K562 (cell line): Measurements from ENCODE around the gene SDHAF1. TPM values are rescaled to one million over a fixed set of nuclear protein-coding genes. Genes with fewer than 3 reads are reported as not detected.
A peak's percentile ranks its signal among the peaks of the same experiment; 100 is the strongest.

Experiments used
- ATAC-seq: fragments of 200-7000 bp; cut with Tn5 transposase; 3 replicates; pipeline ENCODE4 v1.9.1; 2020; ENCODE audit warnings: moderate library complexity
- BruUV-seq: library from RNA; stranded (reverse); fragments of 400-500 nt; replicated peaks from 2 replicates; lab custom pipeline; 2021; lab: Mats Ljungman, UMichigan
- CTCF ChIA-PET: fragments of 300-600 bp; formaldehyde crosslinking; extraction: SDS; loops from one replicate; lab custom pipeline; 2021; ENCODE audit warnings: low intra/inter-chr PET ratio; lab: Yijun Ruan, JAX
- POLR2A ChIA-PET: fragments of 300-600, 350-650 bp; sonication (Branson Sonifier 250); formaldehyde crosslinking; extraction: SDS; loops from one replicate; lab custom pipeline; 2021; ENCODE audit warnings: antibody characterized with exemption, inconsistent platforms; lab: Yijun Ruan, JAX
- DNase-seq, 4 experiments: peaks; one replicate each; pipeline versions ENCODE4 v3.0.0 to v3.0.0-alpha.2; 2011 to 2018; ENCODE audit warnings: low spot score in 3 of 4, mixed read lengths in 3 of 4; ENCODE audit errors: extremely low read depth in 1 of 4
- FAIRE-seq: peaks from 2 replicates; lab custom pipeline; 2011; peaks lifted over from hg19 to GRCh38; lab: Jason Lieb, UNC
- H2AFZ ChIP-seq: 2 replicates; pipeline ENCODE4 v1.6.0; 2011; ENCODE audit warnings: low read depth, low read length, control low read depth, inconsistent platforms
- H3K27ac ChIP-seq: fragments of 200-600 bp; 3 replicates; pipeline ENCODE4 v1.8.0; 2011; ENCODE audit warnings: low read depth, mild to moderate bottlenecking, control low read depth, inconsistent platforms, low read length, moderate library complexity, mixed read lengths; ENCODE audit errors: extremely low read depth
- H3K27me3 ChIP-seq, 2 experiments: fragments of 300-600 bp in 1 of 2; 2 replicates in 1 of 2; 3 replicates in 1 of 2; pipeline versions ENCODE4 v1.6.0 to v1.8.0; 2011; ENCODE audit warnings: inconsistent platforms in 2 of 2, low read length in 2 of 2, mild to moderate bottlenecking in 1 of 2, mixed read lengths in 1 of 2, moderate library complexity in 1 of 2; ENCODE audit not compliant: control insufficient read depth in 2 of 2, insufficient read depth in 2 of 2
- H3K36me3 ChIP-seq: fragments of 300-600 bp; 3 replicates; pipeline ENCODE4 v1.8.0; 2011; ENCODE audit warnings: mild to moderate bottlenecking, low read length, inconsistent platforms; ENCODE audit not compliant: control insufficient read depth, insufficient read depth
- H3K4me1 ChIP-seq, 2 experiments: fragments of 200-600 bp in 1 of 2; replicated peaks in 1 of 2; 2 replicates in 1 of 2; 3 replicates in 1 of 2; pipeline versions ENCODE4 v1.5.1 to v1.8.0; 2011; ENCODE audit warnings: inconsistent platforms in 2 of 2, low read length in 2 of 2, mild to moderate bottlenecking in 1 of 2, mixed read lengths in 1 of 2, moderate library complexity in 1 of 2; ENCODE audit not compliant: control insufficient read depth in 2 of 2, insufficient read depth in 2 of 2
- H3K4me2 ChIP-seq: 2 replicates; pipeline ENCODE4 v1.6.1; 2011; ENCODE audit warnings: low read length, control low read depth, inconsistent platforms, mixed read lengths; ENCODE audit not compliant: insufficient read depth
- H3K4me3 ChIP-seq: fragments of 200-600 bp; sonication (generic), shearing (Covaris generic); 2 replicates; pipeline ENCODE4 v1.5.1; 2016; ENCODE audit warnings: control low read depth, inconsistent platforms
- H3K79me2 ChIP-seq: fragments of 200-600 bp; 3 replicates; pipeline ENCODE4 v1.8.0; 2011; ENCODE audit warnings: low read length, inconsistent platforms; ENCODE audit not compliant: control insufficient read depth, insufficient read depth
- H3K9ac ChIP-seq, 2 experiments: 2 replicates each; pipeline versions ENCODE4 v1.6.0 to v1.6.1; 2011; ENCODE audit warnings: low read depth in 2 of 2, low read length in 2 of 2, control low read depth in 1 of 2, inconsistent platforms in 1 of 2, mild to moderate bottlenecking in 1 of 2, mixed read lengths in 1 of 2; ENCODE audit not compliant: insufficient read depth in 1 of 2
- H3K9me1 ChIP-seq: one replicate; pipeline ENCODE4 v1.6.0; 2011; ENCODE audit warnings: inconsistent platforms, mild to moderate bottlenecking, low read length, moderate library complexity; ENCODE audit not compliant: control insufficient read depth, insufficient read depth
- H3K9me3 ChIP-seq: replicated peaks from 2 replicates; pipeline ENCODE4 v1.5.1; 2011; ENCODE audit warnings: low read depth, low read length, inconsistent platforms; ENCODE audit not compliant: control insufficient read depth, insufficient read depth
- H4K20me1 ChIP-seq: replicated peaks from 2 replicates; pipeline ENCODE4 v1.6.1; 2011; ENCODE audit warnings: low read length, inconsistent platforms, mixed read lengths; ENCODE audit not compliant: control insufficient read depth, insufficient read depth
- ARID4B ChIP-seq: sonication (generic); formaldehyde crosslinking; IDR thresholded peaks from 2 replicates; pipeline ENCODE4 v1.8.0; 2022; ENCODE audit warnings: mild to moderate bottlenecking, missing genetic modification reagents
- CAMTA2 ChIP-seq: fragments of 250-450 bp; sonication (Bioruptor Pico); conservative IDR thresholded peaks from 2 replicates; pipeline ENCODE4 v1.5.1; 2022
- DIDO1 ChIP-seq: fragments of 450-650 bp; IDR thresholded peaks from 2 replicates; pipeline ENCODE4 v1.6.1; 2016; ENCODE audit warnings: low read depth, missing biosample characterization, missing genetic modification characterization
- EP400 ChIP-seq: fragments of 450-650 bp; IDR thresholded peaks from 2 replicates; pipeline ENCODE4 v1.6.1; 2017; ENCODE audit warnings: antibody characterized with exemption, mild to moderate bottlenecking, moderate library complexity
- HDAC8 ChIP-seq: fragments of 450-650 bp; IDR thresholded peaks from 2 replicates; pipeline ENCODE4 v1.6.1; 2016; ENCODE audit warnings: mild to moderate bottlenecking, missing genetic modification characterization, moderate library complexity, missing compliant biosample characterization
- IRF2 ChIP-seq: sonication (generic); formaldehyde crosslinking; IDR thresholded peaks from 2 replicates; pipeline ENCODE4 v1.8.1; 2022; ENCODE audit warnings: mild to moderate bottlenecking, missing genetic modification reagents
- LCOR ChIP-seq: sonication (generic); formaldehyde crosslinking; IDR thresholded peaks from 2 replicates; pipeline ENCODE4 v1.8.0; 2022; ENCODE audit warnings: mild to moderate bottlenecking, missing genetic modification reagents
- NCOA6 ChIP-seq: fragments of 450-650 bp; IDR thresholded peaks from 2 replicates; pipeline ENCODE4 v1.6.1; 2017; ENCODE audit warnings: mild to moderate bottlenecking
- PPARD ChIP-seq: fragments of 250-450 bp; sonication (Bioruptor Pico); IDR thresholded peaks from 2 replicates; pipeline ENCODE4 v1.8.0; 2022; ENCODE audit warnings: inconsistent platforms, mild to moderate bottlenecking, moderate library complexity
- RBM39 ChIP-seq: fragments of 200-400 bp; formaldehyde crosslinking; optimal IDR thresholded peaks from 2 replicates; pipeline ENCODE3; 2018; ENCODE audit warnings: low read depth, low read length
- RNF2 ChIP-seq: sonication (generic); IDR thresholded peaks from 2 replicates; pipeline ENCODE4 v1.6.1; 2016
- STAT5B ChIP-seq: fragments of 250-450 bp; sonication (Bioruptor Pico); IDR thresholded peaks from 2 replicates; pipeline ENCODE4 v1.8.0; 2021; ENCODE audit warnings: mild to moderate bottlenecking, inconsistent platforms
- ZBTB2 ChIP-seq: fragments of 450-650 bp; IDR thresholded peaks from 2 replicates; pipeline ENCODE4 v1.6.1; 2016; ENCODE audit warnings: antibody characterized with exemption
- ZFP36 ChIP-seq: fragments of 150-350 bp; IDR thresholded peaks from 2 replicates; pipeline ENCODE4 v1.6.1; 2018; ENCODE audit warnings: low read length, low read depth; ENCODE audit not compliant: partially characterized antibody
- ZNF184 ChIP-seq: sonication (generic); formaldehyde crosslinking; IDR thresholded peaks from 2 replicates; pipeline ENCODE4 v1.5.0; 2020; ENCODE audit warnings: missing genetic modification reagents
- ZNF232 ChIP-seq: sonication (generic); formaldehyde crosslinking; IDR thresholded peaks from 2 replicates; pipeline ENCODE4 v1.8.0; 2022; ENCODE audit warnings: mild to moderate bottlenecking, missing genetic modification reagents
- ZNF589 ChIP-seq: fragments of 200-800 bp; sonication (Bioruptor generic); IDR thresholded peaks from 2 replicates; pipeline ENCODE4 v1.6.1; 2016; ENCODE audit warnings: low read depth, missing genetic modification characterization, missing compliant biosample characterization
- ZNF76 ChIP-seq: fragments of 250-450 bp; sonication (Bioruptor Pico); IDR thresholded peaks from 2 replicates; pipeline ENCODE4 v1.4.0; 2020; ENCODE audit warnings: mild to moderate bottlenecking, moderate library complexity, borderline replicate concordance
- WGBS: fragments of 100-300 bp; shearing (Covaris generic); methylation state at CpG from one replicate; pipeline ENCODE4 v1.1.6; 2016; ENCODE audit warnings: low coverage, mixed read lengths; ENCODE audit not compliant: insufficient coverage; ENCODE audit errors: missing lambda C conversion rate; 5-methylcytosine and 5-hydroxymethylcytosine counted together
- in situ Hi-C: fragments of 300-500 bp; cut with MboI; formaldehyde crosslinking; loops from 4 replicates; pipeline ENCODE4 v1.15.0; 2018; ENCODE audit warnings: inconsistent platforms, mixed read lengths
- intact Hi-C: fragments of 100-400 bp; cut with micrococcal nuclease; formaldehyde crosslinking; loops from 2 replicates; pipeline ENCODE4 v1.14.2; 2022
- polyA plus RNA-seq, 8 experiments: library from polyadenylated mRNA; depleted of rRNA in 4 of 8; stranded (reverse) in 5 of 8; unstranded in 3 of 8; fragments of >200 nt; fragmentation: Nextera tagmentation in 2 of 8; fragmentation: Illumina TruSeq in 1 of 8; extraction: Ambion mirVana in 2 of 8; extraction: Trizol in 1 of 8; gene quantifications; 2 replicates each; pipeline versions ENCODE4 v1.2.1 to v1.2.3, GENCODE V29; 2011 to 2014; ENCODE audit warnings: inconsistent platforms in 1 of 8, missing spikeins in 1 of 8
- total RNA-seq, 7 experiments: library from RNA; depleted of rRNA in 6 of 7; stranded (reverse); fragments of >200 nt in 6 of 7; fragmentation: Illumina TruSeq in 2 of 7; extraction: Trizol in 2 of 7; gene quantifications; 2 replicates each; pipeline versions ENCODE4 v1.2.1 to v1.2.3, GENCODE V29; 2011 to 2021; ENCODE audit warnings: low replicate concordance in 1 of 7
- TF ChIP-seq, protein P1 (sequence below), 3 experiments: fragments of 200-800 bp in 1 of 3; sonication (Bioruptor generic) in 1 of 3; sonication (generic) in 1 of 3; formaldehyde crosslinking in 1 of 3; IDR thresholded peaks; 2 replicates each; pipeline versions ENCODE4 v1.6.1 to v1.8.0; 2016 to 2022; ENCODE audit warnings: mild to moderate bottlenecking in 2 of 3, missing compliant biosample characterization in 2 of 3, missing genetic modification characterization in 2 of 3, missing genetic modification reagents in 1 of 3

Gene SDHAF1
- total and polyA plus RNA-seq, 9 of the 15 experiments (the other 6 are each of a cell fraction or from before 2014, with no cell fraction given) = 0.42 to 55.7 (median 18.8) TPM

DNA sequence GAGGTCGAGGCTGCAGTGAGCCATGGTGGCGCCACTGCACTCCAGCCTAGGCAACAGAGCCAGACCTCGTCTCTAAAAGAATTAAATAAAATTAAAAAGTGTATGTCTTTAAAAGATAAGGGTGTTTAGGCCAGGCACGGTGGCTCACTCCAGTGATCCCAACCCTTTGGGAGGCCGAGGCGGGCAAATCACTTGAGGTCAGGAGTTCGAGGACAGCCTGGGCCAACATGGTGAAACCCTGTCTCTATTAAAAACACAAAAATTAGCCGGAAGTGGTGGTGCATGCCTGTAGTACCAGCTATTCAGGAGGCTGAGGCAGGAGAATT lies 7.5 kb upstream of the SDHAF1 start:
- 9% methylated on average over 8 of the region's 8 CpGs for WGBS
- CTCF ChIA-PET = no interaction called here
- TF ChIP-seq HDAC8 (tag) (no peak), ZNF589 (CRISPR knock-in tag) (no peak), DIDO1 (tag) (no peak), PPARD (CRISPR knock-in tag) (no peak), CAMTA2 (CRISPR knock-in tag) (no peak), ARID4B (CRISPR knock-in tag) (no peak), RNF2 (no peak), NCOA6 (no peak), RBM39 (no peak), EP400 (no peak), IRF2 (no peak), ZNF76 (CRISPR knock-in tag) (no peak), LCOR (no peak), STAT5B (no peak), ZBTB2 (no peak), ZFP36 (no peak), ZNF232 (CRISPR knock-in tag) (no peak), ZNF184 (CRISPR knock-in tag) (no peak)
- TF ChIP-seq, protein P1, sequence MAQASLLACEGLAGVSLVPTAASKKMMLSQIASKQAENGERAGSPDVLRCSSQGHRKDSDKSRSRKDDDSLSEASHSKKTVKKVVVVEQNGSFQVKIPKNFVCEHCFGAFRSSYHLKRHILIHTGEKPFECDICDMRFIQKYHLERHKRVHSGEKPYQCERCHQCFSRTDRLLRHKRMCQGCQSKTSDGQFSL (CRISPR knock-in tag; IDR thresholded peaks at IDR 0.05) = no peak
- TF ChIP-seq, protein P1 (tag; IDR thresholded peaks at IDR 0.05) = no peak

More for the DNA sequence above, 7.5 kb upstream of the SDHAF1 start:
- no TSS peak for BruUV-seq
- no peaks in the 10 kb centered on the region for H3K36me3 ChIP-seq
- DNase-seq (peak in 1 of 4 experiments; percentile 19), ATAC-seq (no peak), FAIRE-seq (no peak)
- in situ Hi-C loops = no loop called here
- POLR2A ChIA-PET = no interaction called here
- H3K79me2 ChIP-seq = no peaks in the 10 kb centered on the region
- H3K4me2 ChIP-seq = no peak overlapping the region
- H3K9me3 ChIP-seq = peaks cover 3% of the 10 kb centered on the region
- intact Hi-C loops = no loop called here
- no peak overlapping the region for H2AFZ ChIP-seq
- H3K27ac ChIP-seq = no peak overlapping the region
- peak overlapping the region in 1 of 2 experiments; percentile 78; a peak in 2 of 4 replicates for H3K9ac ChIP-seq
- peaks cover 10 to 36% of the 10 kb centered on the region in 2 experiments; a peak in 4 of 5 replicates for H3K27me3 ChIP-seq
- H3K9me1 ChIP-seq = no peaks in the 10 kb centered on the region
- peak overlapping the region; percentile 22; the same call in 1 of the 2 replicates for H3K4me3 ChIP-seq
- H4K20me1 ChIP-seq = no peaks in the 10 kb centered on the region
- peaks cover 0 to 12% of the 10 kb centered on the region in 2 experiments; a peak in 2 of 5 replicates for H3K4me1 ChIP-seq
